Activated CD4-positive, CD25-positive, alpha-beta regulatory T cell treated with anti-CD3 and anti-CD28 coated beads, Interleukin-2, amount 50 U/mL, for 72 hours (primary cell): ENCODE measurements around the gene TRAPPC8.
"Not testable (repeated sequence)": the region's sequence is repeated elsewhere in the genome, so short reads cannot be mapped to it uniquely, and the experiment has no call there.

Source experiments
- DNase-seq: peaks from one replicate; pipeline ENCODE4 v3.0.0; 2021

Gene TRAPPC8

GRCh38 chr18:31860488-31860887, 82.4 kb downstream of the TRAPPC8 start:
- DNase-seq = no peak

- DNase-seq = no peak
These were observed 85.3 kb downstream of the TRAPPC8 start for GRCh38 chr18:31857526-31858106.

GRCh38 chr18:31850844-31851243, 92.1 kb downstream of the TRAPPC8 start:
- no peak for DNase-seq

GRCh38 chr18:31840499-31840898, 102.4 kb downstream of the TRAPPC8 start:
- no peak for DNase-seq

- DNase-seq = no peak
These were observed 105.0 kb downstream of the TRAPPC8 start for GRCh38 chr18:31837879-31838278.

GRCh38 chr18:31835528-31836133, 107.3 kb downstream of the TRAPPC8 start:
- no peak for DNase-seq

GRCh38 chr18:31831903-31832302, 111.0 kb downstream of the TRAPPC8 start:
- no peak for DNase-seq

- DNase-seq = no peak
These were observed 112.2 kb downstream of the TRAPPC8 start for GRCh38 chr18:31830686-31831085.

GRCh38 chr18:31828613-31829012, 114.3 kb downstream of the TRAPPC8 start:
- no peak for DNase-seq

GRCh38 chr18:31826673-31827325, 116.1 kb downstream of the TRAPPC8 start:
- DNase-seq = not testable (repeated sequence)

GRCh38 chr18:31825772-31826171, 117.2 kb downstream of the TRAPPC8 start:
- no peak for DNase-seq

- no peak for DNase-seq
These were observed 121.3 kb downstream of the TRAPPC8 start for GRCh38 chr18:31821545-31822171.

GRCh38 chr18:31819925-31820229, 123.1 kb downstream of the TRAPPC8 start:
- DNase-seq = no peak

GRCh38 chr18:31819106-31819924, 123.6 kb downstream of the TRAPPC8 start:
- DNase-seq = no peak

GRCh38 chr18:31814132-31814531, 128.8 kb downstream of the TRAPPC8 start:
- no peak for DNase-seq

- not testable (repeated sequence) for DNase-seq
These were observed 132.4 kb downstream of the TRAPPC8 start for GRCh38 chr18:31810336-31811130.

- DNase-seq = not testable (repeated sequence)
These were observed 133.9 kb downstream of the TRAPPC8 start for GRCh38 chr18:31809049-31809448.

GRCh38 chr18:31801078-31801477, 141.8 kb downstream of the TRAPPC8 start:
- DNase-seq = no peak

- DNase-seq = not testable (repeated sequence)
These were observed 143.7 kb downstream of the TRAPPC8 start for GRCh38 chr18:31799257-31799656.

GRCh38 chr18:31798399-31798798, 144.5 kb downstream of the TRAPPC8 start:
- no peak for DNase-seq

GRCh38 chr18:31795747-31796146, 147.2 kb downstream of the TRAPPC8 start:
- no peak for DNase-seq

- DNase-seq = no peak
These were observed 149.4 kb downstream of the TRAPPC8 start for GRCh38 chr18:31793531-31793930.

GRCh38 chr18:31792580-31792911, 150.4 kb downstream of the TRAPPC8 start:
- DNase-seq = no peak
